HEK293 (cell line): ENCODE measurements around the gene ATP10A.

Experiments
- CTCF ChIA-PET: fragments of 350-600 bp; formaldehyde crosslinking; extraction: SDS; loops from one replicate; lab custom pipeline; 2021; ENCODE audit warnings: antibody characterized with exemption; lab: Yijun Ruan, JAX
- POLR2A ChIA-PET: fragments of 300-600 bp; formaldehyde crosslinking; extraction: SDS; loops from one replicate; lab custom pipeline; 2020; ENCODE audit warnings: antibody characterized with exemption, inconsistent platforms; lab: Yijun Ruan, JAX
- H3K27ac ChIP-seq: fragments of 200-500 bp; sonication (Bioruptor generic); 2 replicates; pipeline ENCODE4 v1.5.1; 2014; ENCODE audit warnings: low read depth, low read length, control low read depth, inconsistent platforms; ENCODE audit errors: extremely low read depth
- H3K36me3 ChIP-seq, 2 experiments: fragments of 200-500 bp in 1 of 2; sonication (Bioruptor generic) in 1 of 2; 1 replicate in 1 of 2; 2 replicates in 1 of 2; pipeline ENCODE4 v1.5.1; 2014 to 2017; ENCODE audit warnings: inconsistent platforms in 2 of 2, low read length in 2 of 2; ENCODE audit not compliant: control insufficient read depth in 2 of 2, insufficient read depth in 1 of 2
- H3K4me1 ChIP-seq: fragments of 200-500 bp; sonication (Bioruptor generic); 2 replicates; pipeline ENCODE4 v1.5.1; 2014; ENCODE audit warnings: mild to moderate bottlenecking, low read length, inconsistent platforms; ENCODE audit not compliant: control insufficient read depth, insufficient read depth
- H3K4me3 ChIP-seq: 2 replicates; pipeline ENCODE4 v1.5.1; 2011; ENCODE audit warnings: low read depth, mild to moderate bottlenecking, control low read depth, low read length, moderate library complexity
- H3K9me3 ChIP-seq: fragments of 200-500 bp; sonication (Bioruptor generic); 2 replicates; pipeline ENCODE4 v1.5.1; 2014; ENCODE audit warnings: low read depth, low read length, inconsistent platforms; ENCODE audit not compliant: control insufficient read depth, insufficient read depth
- CTCF ChIP-seq: fragments of 450-650 bp; formaldehyde crosslinking; IDR thresholded peaks from 2 replicates; pipeline ENCODE4 v1.5.1; 2016; ENCODE audit warnings: missing biosample characterization, missing genetic modification characterization
- HIC1 ChIP-seq: fragments of 450-650 bp; formaldehyde crosslinking; IDR thresholded peaks from 2 replicates; pipeline ENCODE4 v1.5.1; 2016; ENCODE audit warnings: missing biosample characterization, missing genetic modification characterization
- KLF10 ChIP-seq: fragments of 450-650 bp; IDR thresholded peaks from 2 replicates; pipeline ENCODE4 v1.5.1; 2018; ENCODE audit warnings: missing biosample characterization, mild to moderate bottlenecking, missing genetic modification characterization
- KLF17 ChIP-seq: fragments of 450-650 bp; formaldehyde crosslinking; IDR thresholded peaks from 2 replicates; pipeline ENCODE4 v1.5.1; 2016; ENCODE audit warnings: missing biosample characterization, missing genetic modification characterization
- OVOL3 ChIP-seq: fragments of 450-650 bp; formaldehyde crosslinking; IDR thresholded peaks from 2 replicates; pipeline ENCODE4 v1.5.1; 2016; ENCODE audit warnings: missing biosample characterization, missing genetic modification characterization
- PBX3 ChIP-seq: sonication (generic); formaldehyde crosslinking; IDR thresholded peaks from 2 replicates; pipeline ENCODE4 v1.8.1; 2022; ENCODE audit warnings: mild to moderate bottlenecking, moderate library complexity, missing genetic modification reagents
- PRDM6 ChIP-seq: fragments of 450-650 bp; formaldehyde crosslinking; IDR thresholded peaks from 2 replicates; pipeline ENCODE4 v1.5.1; 2017; ENCODE audit warnings: missing biosample characterization, missing genetic modification characterization
- SP7 ChIP-seq: fragments of 450-650 bp; formaldehyde crosslinking; IDR thresholded peaks from 2 replicates; pipeline ENCODE4 v1.5.1; 2016; ENCODE audit warnings: missing biosample characterization, missing genetic modification characterization
- ZBTB17 ChIP-seq: fragments of 450-650 bp; formaldehyde crosslinking; IDR thresholded peaks from 2 replicates; pipeline ENCODE4 v1.5.1; 2016; ENCODE audit warnings: missing biosample characterization, missing genetic modification characterization
- ZNF10 ChIP-seq: fragments of 450-650 bp; formaldehyde crosslinking; IDR thresholded peaks from 2 replicates; pipeline ENCODE4 v1.5.1; 2017; ENCODE audit warnings: missing biosample characterization, missing genetic modification characterization
- ZNF24 ChIP-seq: fragments of 450-650 bp; formaldehyde crosslinking; IDR thresholded peaks from 2 replicates; pipeline ENCODE4 v1.5.1; 2016; ENCODE audit warnings: missing biosample characterization, missing genetic modification characterization
- ZNF324 ChIP-seq: fragments of 450-650 bp; formaldehyde crosslinking; IDR thresholded peaks from 2 replicates; pipeline ENCODE4 v1.5.1; 2016; ENCODE audit warnings: missing biosample characterization, missing genetic modification characterization
- ZNF37A ChIP-seq: fragments of 450-650 bp; IDR thresholded peaks from 2 replicates; pipeline ENCODE4 v1.5.1; 2018; ENCODE audit warnings: missing biosample characterization, missing genetic modification characterization
- ZNF433 ChIP-seq: fragments of 450-650 bp; formaldehyde crosslinking; IDR thresholded peaks from 2 replicates; pipeline ENCODE4 v1.5.1; 2016; ENCODE audit warnings: missing biosample characterization, missing genetic modification characterization, low read depth
- ZNF48 ChIP-seq: fragments of 450-650 bp; formaldehyde crosslinking; IDR thresholded peaks from 2 replicates; pipeline ENCODE4 v1.5.1; 2016; ENCODE audit warnings: missing biosample characterization, missing genetic modification characterization
- ZNF529 ChIP-seq: fragments of 450-650 bp; formaldehyde crosslinking; IDR thresholded peaks from 2 replicates; pipeline ENCODE4 v1.5.1; 2017; ENCODE audit warnings: missing genetic modification characterization, missing biosample characterization; ENCODE audit not compliant: insufficient replicate concordance
- ZNF558 ChIP-seq: fragments of 450-650 bp; formaldehyde crosslinking; IDR thresholded peaks from 2 replicates; pipeline ENCODE4 v1.5.1; 2016; ENCODE audit warnings: missing biosample characterization, missing genetic modification characterization
- ZNF585B ChIP-seq: fragments of 450-650 bp; formaldehyde crosslinking; IDR thresholded peaks from 2 replicates; pipeline ENCODE4 v1.5.1; 2016; ENCODE audit warnings: missing biosample characterization, missing genetic modification characterization
- ZNF626 ChIP-seq: fragments of 450-650 bp; sonication (Bioruptor Pico); formaldehyde crosslinking; IDR thresholded peaks from 2 replicates; pipeline ENCODE4 v1.5.1; 2018; ENCODE audit warnings: missing biosample characterization, missing genetic modification characterization, inconsistent platforms
- ZNF76 ChIP-seq: fragments of 450-650 bp; formaldehyde crosslinking; IDR thresholded peaks from 2 replicates; pipeline ENCODE4; 2016; ENCODE audit warnings: low read depth, missing biosample characterization, missing genetic modification characterization, borderline replicate concordance

Gene ATP10A

GRCh38 chr15:25682340-25682739 lies 180.8 kb downstream of the ATP10A start:
- no peaks in the 10 kb centered on the region for H3K9me3 ChIP-seq
- H3K36me3 ChIP-seq, result no peaks in the 10 kb centered on the region
- ChIA-PET POLR2A (no interaction called here), CTCF (no interaction called here)
- no peak overlapping the region for H3K4me3 ChIP-seq
- TF ChIP-seq ZNF10 (tag by site-specific recombination), result no peak
- no peak overlapping the region for H3K27ac ChIP-seq
- no peaks in the 10 kb centered on the region; the same call in 1 of the 2 replicates for H3K4me1 ChIP-seq

GRCh38 chr15:25680686-25681025 lies 182.5 kb downstream of the ATP10A start:
- H3K27ac ChIP-seq, result no peak overlapping the region
- H3K4me1 ChIP-seq, result no peaks in the 10 kb centered on the region; the same call in 1 of the 2 replicates
- H3K36me3 ChIP-seq, result no peaks in the 10 kb centered on the region
- no peaks in the 10 kb centered on the region for H3K9me3 ChIP-seq
- TF ChIP-seq ZNF24 (tag by site-specific recombination), result no peak
- no peak for TF ChIP-seq ZBTB17
- no peak for TF ChIP-seq ZNF433 (tag by site-specific recombination)
- TF ChIP-seq OVOL3 (tag by site-specific recombination), result no peak
- no peak for TF ChIP-seq KLF17
- no peak for TF ChIP-seq ZNF529 (tag by site-specific recombination)
- no peak for TF ChIP-seq PRDM6
- TF ChIP-seq CTCF (tag by site-specific recombination), result no peak
- TF ChIP-seq ZNF48 (tag by site-specific recombination), result no peak
- TF ChIP-seq PBX3 (CRISPR knock-in tag), result no peak
- TF ChIP-seq ZNF626 (tag by site-specific recombination), result no peak
- TF ChIP-seq KLF10 (tag by site-specific recombination), result no peak
- TF ChIP-seq ZNF585B (tag by site-specific recombination), result no peak
- no peak for TF ChIP-seq ZNF37A (tag by site-specific recombination)
- no peak for TF ChIP-seq ZNF324 (tag by site-specific recombination)
- TF ChIP-seq ZNF76 (tag by site-specific recombination), result no peak
- no peak for TF ChIP-seq ZNF558 (tag by site-specific recombination)
- no peak for TF ChIP-seq SP7
- TF ChIP-seq HIC1, result no peak
- TF ChIP-seq, all 188 proteins: peak for 0
- POLR2A ChIA-PET, result no interaction called here
- CTCF ChIA-PET, result interaction anchor here (0.6 to 0.8 kb wide), 3 partner anchors 10 to 103 kb away, joined by 3 to 4 read pairs (median 3); no protein-coding TSS in a partner anchor
- no peak overlapping the region for H3K4me3 ChIP-seq
